Keratinocyte (primary cell): ENCODE data around the gene LSP1. TPM values are rescaled to one million over a fixed set of nuclear protein-coding genes. Genes with fewer than 3 reads are reported as not detected.

Experiments used
- DNase-seq: peaks from one replicate; pipeline ENCODE4 v3.0.0-alpha.2; 2011; ENCODE audit warnings: low read depth, missing footprints, low spot score
- FAIRE-seq: peaks from 2 replicates; lab custom pipeline; 2011; peaks lifted over from hg19 to GRCh38; lab: Jason Lieb, UNC
- H2AFZ ChIP-seq: 2 replicates; pipeline ENCODE4 v1.6.0; 2012; ENCODE audit warnings: low read length, control low read depth, inconsistent platforms; ENCODE audit not compliant: control insufficient read depth
- H3K27ac ChIP-seq: 2 replicates; pipeline ENCODE4 v1.5.1; 2011; ENCODE audit warnings: low read length; ENCODE audit not compliant: control insufficient read depth, insufficient read depth
- H3K27me3 ChIP-seq: 3 replicates; pipeline ENCODE4 v1.6.0; 2011; ENCODE audit warnings: low read length; ENCODE audit not compliant: control insufficient read depth, insufficient read depth; ENCODE audit errors: extremely low read depth
- H3K36me3 ChIP-seq, 2 experiments: 2 replicates in 1 of 2; 3 replicates in 1 of 2; pipeline ENCODE4 v1.5.1; 2011; ENCODE audit warnings: low read length in 2 of 2, mild to moderate bottlenecking in 1 of 2; ENCODE audit not compliant: control insufficient read depth in 2 of 2, insufficient read depth in 2 of 2; ENCODE audit errors: extremely low read depth in 1 of 2
- H3K4me1 ChIP-seq: 3 replicates; pipeline ENCODE4 v1.5.1; 2011; ENCODE audit warnings: low read length; ENCODE audit not compliant: control insufficient read depth, insufficient read depth; ENCODE audit errors: extremely low read depth
- H3K4me2 ChIP-seq: 3 replicates; pipeline ENCODE4 v1.6.0; 2011; ENCODE audit warnings: low read depth, low read length; ENCODE audit not compliant: control insufficient read depth, insufficient read depth; ENCODE audit errors: extremely low read depth
- H3K4me3 ChIP-seq, 3 experiments: fragments of 200-600 bp in 1 of 3; sonication (generic) in 1 of 3; 2 replicates in 2 of 3; 3 replicates in 1 of 3; pipeline ENCODE4 v1.5.1; 2011 to 2016; ENCODE audit warnings: low read length in 3 of 3, mild to moderate bottlenecking in 3 of 3, control low read depth in 2 of 3, inconsistent platforms in 1 of 3, low read depth in 1 of 3, mixed read lengths in 1 of 3, mixed run types in 1 of 3, moderate library complexity in 1 of 3; ENCODE audit not compliant: control insufficient read depth in 2 of 3, insufficient read depth in 2 of 3; ENCODE audit errors: extremely low read depth in 1 of 3
- H3K79me2 ChIP-seq: 2 replicates; pipeline ENCODE4 v1.6.0; 2012; ENCODE audit warnings: low read length; ENCODE audit not compliant: control insufficient read depth, insufficient read depth
- H3K9ac ChIP-seq: 3 replicates; pipeline ENCODE4 v1.6.0; 2011; ENCODE audit warnings: low read length; ENCODE audit not compliant: control insufficient read depth, insufficient read depth; ENCODE audit errors: extremely low read depth
- H3K9me1 ChIP-seq: 3 replicates; pipeline ENCODE4 v1.6.0; 2011; ENCODE audit warnings: low read length; ENCODE audit not compliant: control insufficient read depth, insufficient read depth; ENCODE audit errors: extremely low read depth
- H3K9me3 ChIP-seq: 2 replicates; pipeline ENCODE4 v1.5.1; 2012; ENCODE audit warnings: low read depth, low read length; ENCODE audit not compliant: control insufficient read depth
- H4K20me1 ChIP-seq: 3 replicates; pipeline ENCODE4 v1.6.0; 2011; ENCODE audit warnings: low read length; ENCODE audit not compliant: control insufficient read depth, insufficient read depth; ENCODE audit errors: extremely low read depth
- CTCF ChIP-seq, 3 experiments: IDR thresholded peaks in 1 of 3; conservative IDR thresholded peaks in 1 of 3; optimal IDR thresholded peaks in 1 of 3; 2 replicates in 2 of 3; 3 replicates in 1 of 3; pipeline versions ENCODE3 to v1.5.1; 2011; ENCODE audit warnings: low read length in 3 of 3, mild to moderate bottlenecking in 3 of 3, moderate library complexity in 2 of 3, control low read depth in 1 of 3, inconsistent platforms in 1 of 3; ENCODE audit not compliant: insufficient read depth in 2 of 3; ENCODE audit errors: extremely low read depth in 1 of 3
- EZH2 ChIP-seq: IDR thresholded peaks from one replicate; pipeline ENCODE4 v1.6.1; 2012; ENCODE audit warnings: inconsistent platforms, mild to moderate bottlenecking, low read length, moderate library complexity
- dilution Hi-C: fragments of 300-500 bp; cut with MboI; formaldehyde crosslinking; loops from one replicate; pipeline ENCODE4 v1.7.0; 2020; ENCODE audit warnings: low sequenced_read_pairs; ENCODE audit not compliant: extremely low pct_ligation_motif_present
- polyA plus RNA-seq, 5 experiments: library from polyadenylated mRNA; depleted of rRNA in 3 of 5; stranded (reverse) in 3 of 5; stranded (forward) in 1 of 5; unstranded in 1 of 5; fragments of >200 nt; gene quantifications; 1 replicate in 1 of 5; 2 replicates in 3 of 5; 3 replicates in 1 of 5; pipeline versions ENCODE4 v1.2.1 to v1.2.3, GENCODE V29; 2011 to 2012; ENCODE audit warnings: missing spikeins in 2 of 5, low read depth in 1 of 5, low replicate concordance in 1 of 5

Gene LSP1
- polyA plus RNA-seq, 1 donor (not counting 4 experiments of a cell fraction or from before 2014, with no cell fraction given) = 0.94 TPM

- Histone ChIP-seq H3K9ac (no peak overlapping the region), H3K27me3 (no peaks in the 10 kb centered on the region), H4K20me1 (no peaks in the 10 kb centered on the region), H3K36me3 (no peaks in the 10 kb centered on the region), H2AFZ (no peak overlapping the region), H3K9me3 (peaks cover 7% of the 10 kb centered on the region), H3K9me1 (no peaks in the 10 kb centered on the region), H3K79me2 (no peaks in the 10 kb centered on the region), H3K4me2 (no peak overlapping the region), H3K4me3 (no peak overlapping the region), H3K27ac (no peak overlapping the region), H3K4me1 (peaks cover 20% of the 10 kb centered on the region)
- FAIRE-seq (no peak), DNase-seq (no peak)
- no peak for TF ChIP-seq CTCF (optimal IDR thresholded peaks at IDR 0.05 in 1 of 3, IDR thresholded peaks at IDR 0.05 in 1 of 3, conservative IDR thresholded peaks at IDR 0.05 in 1 of 3; ENCODE audit: extremely low read depth in 1 of 3, insufficient read depth in 2 of 3, low read length in 3 of 3)
- TF ChIP-seq EZH2 = no peak
- dilution Hi-C loops = no loop called here
These were observed 31.3 kb upstream of the LSP1 start for GRCh38 chr11:1821562-1821961.

- Histone ChIP-seq H3K4me1 (peaks cover 33% of the 10 kb centered on the region), H3K4me2 (no peak overlapping the region), H3K79me2 (no peaks in the 10 kb centered on the region), H3K27me3 (no peaks in the 10 kb centered on the region), H4K20me1 (no peaks in the 10 kb centered on the region), H3K36me3 (no peaks in the 10 kb centered on the region), H3K27ac (no peak overlapping the region), H3K4me3 (no peak overlapping the region), H3K9me1 (no peaks in the 10 kb centered on the region), H3K9ac (no peak overlapping the region), H2AFZ (no peak overlapping the region), H3K9me3 (peaks cover 7% of the 10 kb centered on the region)
- DNase-seq (no peak), FAIRE-seq (no peak)
- TF ChIP-seq CTCF (optimal IDR thresholded peaks at IDR 0.05 in 1 of 3, IDR thresholded peaks at IDR 0.05 in 1 of 3, conservative IDR thresholded peaks at IDR 0.05 in 1 of 3; ENCODE audit: extremely low read depth in 1 of 3, insufficient read depth in 2 of 3, low read length in 3 of 3) = no peak
- no peak for TF ChIP-seq EZH2
- dilution Hi-C loops = no loop called here
These were observed 30.1 kb upstream of the LSP1 start for GRCh38 chr11:1822648-1823375.
